GM12891 (cell line): ENCODE measurements around the gene INTS7.

Experiments used
- DNase-seq: peaks from one replicate; pipeline ENCODE4 v3.0.0; 2011; ENCODE audit warnings: low spot score; ENCODE audit not compliant: insufficient read length
- FAIRE-seq: peaks from 2 replicates; lab custom pipeline; 2011; peaks lifted over from hg19 to GRCh38; lab: Jason Lieb, UNC
- PAX5 ChIP-seq: IDR thresholded peaks from 2 replicates; pipeline ENCODE4 v1.6.1; 2011; ENCODE audit warnings: low read length, moderate library complexity, mild to moderate bottlenecking; ENCODE audit not compliant: insufficient read depth, severe bottlenecking
- POLR2A ChIP-seq: IDR thresholded peaks from 2 replicates; pipeline ENCODE4 v1.6.1; 2011; ENCODE audit warnings: low read depth, low read length, control low read depth
- POLR2AphosphoS5 ChIP-seq: IDR thresholded peaks from 2 replicates; pipeline ENCODE4 v1.6.1; 2011; ENCODE audit warnings: low read depth, low read length, control low read depth
- POU2F2 ChIP-seq: IDR thresholded peaks from 2 replicates; pipeline ENCODE4 v1.6.1; 2011; ENCODE audit warnings: low read depth, mild to moderate bottlenecking, control low read depth, low read length, moderate library complexity
- SPI1 ChIP-seq: IDR thresholded peaks from 2 replicates; pipeline ENCODE4 v1.6.1; 2011; ENCODE audit warnings: low read depth, low read length, control low read depth
- TAF1 ChIP-seq: IDR thresholded peaks from 2 replicates; pipeline ENCODE4 v1.6.1; 2011; ENCODE audit warnings: low read depth, low read length, control low read depth

Gene INTS7

DNA sequence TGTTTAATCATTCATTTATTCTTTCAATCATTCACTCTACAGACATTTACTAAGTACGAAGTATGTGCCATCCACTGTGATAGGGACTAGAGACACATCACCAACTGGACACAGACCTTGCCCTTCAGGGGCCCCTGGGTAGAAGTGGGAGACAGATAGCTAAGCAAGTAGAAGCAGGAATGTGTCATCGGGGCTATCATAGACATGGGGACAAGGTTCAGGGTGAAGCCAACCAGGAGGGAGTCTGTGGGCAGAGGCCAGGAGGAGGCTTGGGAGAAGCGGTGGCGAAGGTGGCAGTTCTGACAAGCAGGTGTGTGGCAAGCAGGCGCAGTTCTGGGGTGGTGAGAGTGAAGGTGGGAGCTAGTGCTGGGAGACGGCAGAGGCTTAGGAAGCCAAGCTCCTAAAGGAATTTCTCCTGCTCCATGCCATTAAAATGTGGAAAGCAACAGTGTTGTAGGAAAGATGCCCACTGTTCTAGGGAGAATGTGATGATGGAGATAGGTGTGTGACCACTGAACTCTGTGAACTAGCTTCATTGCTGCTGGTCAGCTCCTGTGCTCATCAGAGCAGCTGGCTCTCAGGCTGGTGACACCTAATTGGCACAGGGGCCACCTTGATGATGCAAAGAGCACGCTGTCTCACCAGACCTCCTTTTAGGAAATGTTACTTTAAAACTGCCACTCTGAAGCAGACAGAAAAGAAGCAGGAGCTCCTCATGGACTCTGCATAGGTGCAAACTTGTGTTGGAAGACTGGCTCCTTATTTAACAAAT, 125.1 kb downstream of the INTS7 start:
- FAIRE-seq (no peak), DNase-seq (no peak)
- no peak for TF ChIP-seq POU2F2
- TF ChIP-seq SPI1 = no peak
- TF ChIP-seq POLR2A = no peak
- TF ChIP-seq POLR2AphosphoS5 = no peak
- no peak for TF ChIP-seq PAX5
- TF ChIP-seq TAF1 = no peak

DNA sequence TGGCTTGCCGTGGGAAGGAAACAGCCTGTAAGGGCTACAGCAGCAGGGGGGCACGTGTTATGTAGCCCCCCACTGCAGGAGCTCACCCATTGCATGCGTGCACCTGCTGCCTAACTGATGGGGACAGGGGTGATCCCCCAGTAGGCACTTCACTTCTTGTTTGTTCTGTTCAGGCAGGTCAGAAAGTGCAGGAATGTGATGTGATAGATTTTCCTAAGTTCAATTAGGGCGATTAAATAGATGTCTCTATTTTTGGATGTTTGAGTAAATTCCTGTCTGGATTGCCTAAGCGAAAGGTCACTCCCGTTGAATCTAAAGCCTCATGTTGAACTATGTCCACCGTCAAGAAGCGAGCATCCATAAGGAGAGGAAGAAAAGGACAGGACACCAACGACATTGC, 126.0 kb downstream of the INTS7 start:
- DNase-seq (no peak), FAIRE-seq (no peak)
- TF ChIP-seq PAX5 (no peak), POLR2A (no peak), TAF1 (no peak), POU2F2 (no peak), POLR2AphosphoS5 (no peak), SPI1 (no peak)

DNA sequence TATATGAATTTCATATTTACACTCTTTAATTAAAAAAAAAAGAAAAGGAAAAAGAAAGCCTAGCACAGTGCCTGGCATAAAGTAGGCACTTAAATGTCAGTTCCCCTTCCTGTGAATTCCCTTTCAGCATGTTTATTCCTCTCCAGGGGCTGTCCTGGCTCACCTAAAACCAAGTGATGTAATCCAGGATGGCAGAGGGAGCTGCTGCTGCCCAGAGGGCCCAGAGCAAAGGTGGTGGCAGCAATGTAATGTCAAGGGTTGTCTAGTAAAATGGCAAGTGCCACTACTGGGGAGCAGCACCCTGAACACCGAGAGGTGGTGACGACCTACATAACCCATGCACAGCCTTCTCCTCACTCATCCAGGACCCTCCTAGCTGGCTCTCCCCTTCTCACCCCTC, 126.4 kb downstream of the INTS7 start:
- TF ChIP-seq SPI1 (no peak), POLR2A (no peak), TAF1 (no peak), POLR2AphosphoS5 (no peak), PAX5 (no peak), POU2F2 (no peak)
- no peak for DNase-seq
- peak; percentile 31 for FAIRE-seq

GRCh38 chr1:211908453-211908852, 126.9 kb downstream of the INTS7 start:
- no peak for TF ChIP-seq POLR2AphosphoS5
- peak; percentile 90 for TF ChIP-seq SPI1
- no peak for TF ChIP-seq POLR2A
- TF ChIP-seq POU2F2 = no peak
- TF ChIP-seq PAX5 = no peak
- no peak for FAIRE-seq
- no peak for DNase-seq

DNA sequence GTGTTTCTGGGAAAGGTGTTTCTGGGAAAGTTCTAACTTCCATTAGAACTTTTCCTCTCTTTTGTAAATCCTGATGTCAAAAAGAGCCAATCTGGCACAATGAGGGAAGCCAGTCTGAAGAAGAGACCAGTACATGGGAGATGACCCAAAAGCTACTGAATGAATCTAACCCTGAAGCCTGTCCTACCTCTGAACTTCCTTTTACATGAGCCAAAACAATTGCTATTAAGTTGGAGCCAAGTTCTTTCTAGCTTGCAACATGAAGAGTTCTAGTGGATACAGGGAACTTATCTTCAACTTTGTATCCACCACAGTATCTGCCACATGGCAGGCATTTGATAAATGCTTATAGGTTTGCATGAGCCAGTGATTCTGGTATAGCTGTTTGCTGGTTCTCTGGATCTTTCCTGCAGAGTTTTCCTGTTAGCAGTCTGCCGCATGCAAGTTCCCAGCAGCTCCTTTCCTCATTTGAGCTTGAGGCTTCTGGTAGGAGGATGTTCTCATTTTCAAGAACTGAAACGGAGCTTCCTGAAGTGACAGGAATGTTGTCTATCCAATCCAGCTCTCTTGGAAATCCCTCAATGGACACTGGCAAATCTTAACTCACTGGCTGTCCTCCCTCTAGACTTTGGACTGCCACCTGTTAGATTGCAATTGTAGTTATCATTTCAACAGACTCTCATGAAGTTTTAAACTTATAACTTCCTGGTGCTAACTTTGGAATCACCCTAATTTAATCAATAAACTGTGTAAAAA, 131.7 kb downstream of the INTS7 start:
- TF ChIP-seq POLR2AphosphoS5 = no peak
- TF ChIP-seq SPI1 = no peak
- TF ChIP-seq PAX5 = no peak
- TF ChIP-seq POLR2A = no peak
- TF ChIP-seq TAF1 = no peak
- no peak for TF ChIP-seq POU2F2
- FAIRE-seq (no peak), DNase-seq (no peak)

DNA sequence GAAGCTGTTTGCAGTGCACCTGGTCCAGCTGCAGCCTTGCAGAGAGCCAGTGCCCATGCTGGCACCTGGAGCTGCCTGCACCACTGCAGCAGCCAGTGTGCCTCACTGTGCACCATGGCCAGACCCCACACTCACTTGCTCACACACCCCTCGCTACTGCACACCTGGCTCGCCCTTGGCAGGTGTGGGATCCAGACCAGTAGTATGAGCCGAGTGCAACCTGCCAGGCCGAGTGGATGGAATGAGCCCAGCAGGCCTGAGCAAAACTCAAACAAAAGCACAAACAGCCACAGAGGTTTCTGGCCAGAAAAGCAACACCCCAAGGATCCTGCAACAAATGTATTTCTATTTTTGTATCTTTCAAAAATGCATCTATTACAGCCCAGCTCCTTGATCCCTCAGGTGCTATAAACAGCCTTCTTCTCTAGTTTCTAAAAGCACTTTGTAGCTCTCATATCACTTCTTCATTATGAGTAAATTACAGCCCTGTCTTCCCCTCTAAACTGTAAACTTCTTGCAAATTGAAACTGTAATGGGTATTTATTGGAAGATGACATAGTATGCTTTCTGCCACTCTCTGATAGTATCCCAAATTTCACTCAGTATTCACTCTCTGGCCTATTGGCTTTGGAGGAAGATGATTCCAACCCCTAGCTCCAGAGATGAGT, 132.6 kb downstream of the INTS7 start:
- FAIRE-seq = no peak

GRCh38 chr1:211901945-211902344, 133.4 kb downstream of the INTS7 start:
- TF ChIP-seq PAX5 = no peak
- no peak for TF ChIP-seq SPI1
- FAIRE-seq (no peak), DNase-seq (no peak)

More for the DNA sequence above, 132.6 kb downstream of the INTS7 start:
- no peak for TF ChIP-seq PAX5
- no peak for TF ChIP-seq POLR2AphosphoS5
- TF ChIP-seq POU2F2 = no peak
- TF ChIP-seq SPI1 = no peak
- TF ChIP-seq POLR2A = no peak
- TF ChIP-seq TAF1 = no peak
- no peak for DNase-seq

- no peak for FAIRE-seq
- TF ChIP-seq SPI1 = no peak
- no peak for TF ChIP-seq TAF1
- no peak for TF ChIP-seq POLR2A
- TF ChIP-seq POU2F2 = no peak
- TF ChIP-seq POLR2AphosphoS5 = no peak
- TF ChIP-seq PAX5 = no peak
- DNase-seq = no peak
Observed at GRCh38 chr1:211900441-211900840, 134.9 kb downstream of the INTS7 start.

- no peak for DNase-seq
- FAIRE-seq = no peak
- TF ChIP-seq TAF1 = no peak
- TF ChIP-seq PAX5 = no peak
- no peak for TF ChIP-seq POLR2AphosphoS5
- no peak for TF ChIP-seq POU2F2
- TF ChIP-seq POLR2A = no peak
- no peak for TF ChIP-seq SPI1
Observed at GRCh38 chr1:211896958-211897357, 138.4 kb downstream of the INTS7 start.
